HepG2 (cell line): ENCODE measurements around the gene ANXA3. TPM values are rescaled to one million over a fixed set of nuclear protein-coding genes. Genes with fewer than 3 reads are reported as not detected.

Experiments used
- AGO2 ChIP-seq: fragments of 200-400 bp; formaldehyde crosslinking; optimal IDR thresholded peaks from 2 replicates; pipeline ENCODE3; 2017; ENCODE audit warnings: mild to moderate bottlenecking, low read depth, low read length, moderate library complexity
- CHCHD3 ChIP-seq: sonication (generic); formaldehyde crosslinking; IDR thresholded peaks from 2 replicates; pipeline ENCODE4 v1.8.0; 2022; ENCODE audit warnings: mild to moderate bottlenecking, missing genetic modification reagents, moderate library complexity
- HNRNPLL ChIP-seq: fragments of 200-400 bp; formaldehyde crosslinking; IDR thresholded peaks from 2 replicates; pipeline ENCODE4 v1.6.1; 2017; ENCODE audit warnings: mild to moderate bottlenecking, low read depth, low read length; ENCODE audit not compliant: poor library complexity, severe bottlenecking
- JUNB ChIP-seq: sonication (generic); formaldehyde crosslinking; IDR thresholded peaks from 2 replicates; pipeline ENCODE4 v1.8.0; 2022; ENCODE audit warnings: missing genetic modification reagents, mild to moderate bottlenecking, borderline replicate concordance
- KLF11 ChIP-seq: IDR thresholded peaks from 2 replicates; pipeline ENCODE4 v1.6.1; 2016; ENCODE audit warnings: missing compliant biosample characterization
- SOX6 ChIP-seq, 2 experiments: fragments of 450-650 bp in 1 of 2; sonication (generic) in 1 of 2; formaldehyde crosslinking in 1 of 2; IDR thresholded peaks; 2 replicates each; pipeline versions ENCODE4 v1.4.0 to v1.6.1; 2017 to 2020; ENCODE audit warnings: antibody characterized with exemption in 1 of 2, mild to moderate bottlenecking in 1 of 2, missing genetic modification reagents in 1 of 2
- SPEN ChIP-seq: sonication (generic); formaldehyde crosslinking; IDR thresholded peaks from 2 replicates; pipeline ENCODE4 v1.5.1; 2020; ENCODE audit warnings: low read depth, mild to moderate bottlenecking, missing genetic modification reagents
- YEATS4 ChIP-seq: sonication (generic); formaldehyde crosslinking; IDR thresholded peaks from 2 replicates; pipeline ENCODE4 v1.4.0; 2020; ENCODE audit warnings: missing genetic modification reagents, borderline replicate concordance
- ZC3H13 ChIP-seq: sonication (generic); formaldehyde crosslinking; IDR thresholded peaks from 2 replicates; pipeline ENCODE4 v1.8.1; 2023; ENCODE audit warnings: mild to moderate bottlenecking, missing genetic modification reagents, moderate library complexity
- ZFX ChIP-seq: sonication (generic); formaldehyde crosslinking; IDR thresholded peaks from 2 replicates; pipeline ENCODE4 v1.4.0; 2020; ENCODE audit warnings: mild to moderate bottlenecking, low read depth, missing genetic modification reagents, moderate library complexity
- ZNF337 ChIP-seq: sonication (generic); formaldehyde crosslinking; IDR thresholded peaks from 2 replicates; pipeline ENCODE4 v1.5.1; 2020; ENCODE audit warnings: missing genetic modification reagents, low read depth, mild to moderate bottlenecking, borderline replicate concordance
- ZNF816 ChIP-seq: sonication (generic); formaldehyde crosslinking; IDR thresholded peaks from 2 replicates; pipeline ENCODE4 v1.8.0; 2022; ENCODE audit warnings: missing genetic modification reagents, mild to moderate bottlenecking, borderline replicate concordance
- polyA plus RNA-seq, 8 experiments: library from polyadenylated mRNA; depleted of rRNA in 3 of 8; stranded (reverse) in 7 of 8; unstranded in 1 of 8; fragments of >200 nt; fragmentation: Illumina TruSeq in 4 of 8; extraction: Trizol in 4 of 8; gene quantifications; 2 replicates each; pipeline versions ENCODE4 v1.2.1 to v1.2.3, GENCODE V29; 2011 to 2016; ENCODE audit warnings: low read depth in 4 of 8, missing spikeins in 1 of 8, mixed read lengths in 1 of 8; ENCODE audit not compliant: insufficient read depth in 1 of 8
- total RNA-seq, 5 experiments: library from RNA; depleted of rRNA; stranded (reverse); fragments of >200 nt; fragmentation: Illumina TruSeq; extraction: Trizol; gene quantifications; 2 replicates each; pipeline ENCODE4 v1.2.3, GENCODE V29; 2016; ENCODE audit warnings: low read depth in 1 of 5
- TF ChIP-seq, protein P1 (sequence below): sonication (generic); formaldehyde crosslinking; IDR thresholded peaks from 2 replicates; pipeline ENCODE4 v1.8.1; 2023; ENCODE audit warnings: mild to moderate bottlenecking, missing genetic modification reagents
- TF ChIP-seq, protein P2 (sequence below): sonication (generic); formaldehyde crosslinking; IDR thresholded peaks from 2 replicates; pipeline ENCODE4 v1.5.0; 2020; ENCODE audit warnings: mild to moderate bottlenecking, missing genetic modification reagents, borderline replicate concordance
- TF ChIP-seq, protein P3 (sequence below): sonication (generic); formaldehyde crosslinking; IDR thresholded peaks from 2 replicates; pipeline ENCODE4 v1.4.0; 2020; ENCODE audit warnings: missing genetic modification reagents, borderline replicate concordance

Gene ANXA3
- total and polyA plus RNA-seq, 2 of the 13 experiments (the other 11 are each of a cell fraction or from before 2014, with no cell fraction given), result 6.5 to 6.9 TPM

DNA sequence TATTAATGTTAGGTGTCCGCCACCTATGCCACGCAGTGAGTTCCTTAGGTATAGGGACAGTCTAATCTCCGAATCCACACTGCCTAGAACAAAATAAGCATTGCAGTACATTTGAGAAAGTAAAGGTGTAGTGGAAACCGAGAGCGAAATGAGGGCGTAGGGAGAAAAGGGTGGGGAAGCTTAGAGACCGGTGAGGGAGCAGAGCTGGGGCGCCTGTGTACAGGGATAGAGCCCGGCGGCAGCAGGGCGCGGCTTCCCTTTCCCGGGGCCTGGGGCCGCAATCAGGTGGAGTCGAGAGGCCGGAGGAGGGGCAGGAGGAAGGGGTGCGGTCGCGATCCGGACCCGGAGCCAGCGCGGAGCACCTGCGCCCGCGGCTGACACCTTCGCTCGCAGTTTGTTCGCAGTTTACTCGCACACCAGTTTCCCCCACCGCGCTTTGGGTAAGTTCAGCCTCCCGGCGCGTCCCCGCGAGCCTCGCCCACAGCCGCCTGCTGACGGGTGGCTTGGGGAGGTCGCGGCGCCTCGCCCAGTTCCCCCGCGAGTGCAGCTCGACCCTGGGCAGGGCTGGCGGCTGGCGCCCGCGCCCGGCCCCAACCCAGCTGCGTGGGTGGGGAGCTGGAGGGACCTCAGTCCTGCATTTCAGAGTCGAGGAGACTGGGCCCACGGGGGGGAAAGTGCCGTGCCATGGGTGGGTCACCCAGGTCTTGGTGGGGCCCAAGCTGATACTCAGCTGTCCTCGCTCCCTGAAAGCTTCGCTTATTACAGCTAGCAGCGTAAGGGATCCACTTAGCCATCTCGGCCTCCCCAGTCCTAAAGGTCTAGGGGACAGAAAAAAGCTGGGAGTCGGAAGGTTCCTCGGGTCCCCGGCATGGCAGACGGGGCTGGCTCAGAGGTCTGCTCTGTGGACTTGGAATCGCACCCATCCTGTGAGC lies at the start of gene ANXA3 (continued):
- TF ChIP-seq, protein P1, sequence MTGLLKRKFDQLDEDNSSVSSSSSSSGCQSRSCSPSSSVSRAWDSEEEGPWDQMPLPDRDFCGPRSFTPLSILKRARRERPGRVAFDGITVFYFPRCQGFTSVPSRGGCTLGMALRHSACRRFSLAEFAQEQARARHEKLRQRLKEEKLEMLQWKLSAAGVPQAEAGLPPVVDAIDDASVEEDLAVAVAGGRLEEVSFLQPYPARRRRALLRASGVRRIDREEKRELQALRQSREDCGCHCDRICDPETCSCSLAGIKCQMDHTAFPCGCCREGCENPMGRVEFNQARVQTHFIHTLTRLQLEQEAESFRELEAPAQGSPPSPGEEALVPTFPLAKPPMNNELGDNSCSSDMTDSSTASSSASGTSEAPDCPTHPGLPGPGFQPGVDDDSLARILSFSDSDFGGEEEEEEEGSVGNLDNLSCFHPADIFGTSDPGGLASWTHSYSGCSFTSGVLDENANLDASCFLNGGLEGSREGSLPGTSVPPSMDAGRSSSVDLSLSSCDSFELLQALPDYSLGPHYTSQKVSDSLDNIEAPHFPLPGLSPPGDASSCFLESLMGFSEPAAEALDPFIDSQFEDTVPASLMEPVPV (CRISPR knock-in tag), result peak; percentile 56; the same call in 1 of the 2 replicates
- no peak for TF ChIP-seq KLF11
- no peak for TF ChIP-seq JUNB (CRISPR knock-in tag)
- TF ChIP-seq, protein P2, sequence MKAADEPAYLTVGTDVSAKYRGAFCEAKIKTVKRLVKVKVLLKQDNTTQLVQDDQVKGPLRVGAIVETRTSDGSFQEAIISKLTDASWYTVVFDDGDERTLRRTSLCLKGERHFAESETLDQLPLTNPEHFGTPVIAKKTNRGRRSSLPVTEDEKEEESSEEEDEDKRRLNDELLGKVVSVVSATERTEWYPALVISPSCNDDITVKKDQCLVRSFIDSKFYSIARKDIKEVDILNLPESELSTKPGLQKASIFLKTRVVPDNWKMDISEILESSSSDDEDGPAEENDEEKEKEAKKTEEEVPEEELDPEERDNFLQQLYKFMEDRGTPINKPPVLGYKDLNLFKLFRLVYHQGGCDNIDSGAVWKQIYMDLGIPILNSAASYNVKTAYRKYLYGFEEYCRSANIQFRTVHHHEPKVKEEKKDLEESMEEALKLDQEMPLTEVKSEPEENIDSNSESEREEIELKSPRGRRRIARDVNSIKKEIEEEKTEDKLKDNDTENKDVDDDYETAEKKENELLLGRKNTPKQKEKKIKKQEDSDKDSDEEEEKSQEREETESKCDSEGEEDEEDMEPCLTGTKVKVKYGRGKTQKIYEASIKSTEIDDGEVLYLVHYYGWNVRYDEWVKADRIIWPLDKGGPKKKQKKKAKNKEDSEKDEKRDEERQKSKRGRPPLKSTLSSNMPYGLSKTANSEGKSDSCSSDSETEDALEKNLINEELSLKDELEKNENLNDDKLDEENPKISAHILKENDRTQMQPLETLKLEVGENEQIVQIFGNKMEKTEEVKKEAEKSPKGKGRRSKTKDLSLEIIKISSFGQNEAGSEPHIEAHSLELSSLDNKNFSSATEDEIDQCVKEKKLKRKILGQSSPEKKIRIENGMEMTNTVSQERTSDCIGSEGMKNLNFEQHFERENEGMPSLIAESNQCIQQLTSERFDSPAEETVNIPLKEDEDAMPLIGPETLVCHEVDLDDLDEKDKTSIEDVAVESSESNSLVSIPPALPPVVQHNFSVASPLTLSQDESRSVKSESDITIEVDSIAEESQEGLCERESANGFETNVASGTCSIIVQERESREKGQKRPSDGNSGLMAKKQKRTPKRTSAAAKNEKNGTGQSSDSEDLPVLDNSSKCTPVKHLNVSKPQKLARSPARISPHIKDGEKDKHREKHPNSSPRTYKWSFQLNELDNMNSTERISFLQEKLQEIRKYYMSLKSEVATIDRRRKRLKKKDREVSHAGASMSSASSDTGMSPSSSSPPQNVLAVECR (CRISPR knock-in tag), result peak; percentile 45; the same call in 1 of the 2 replicates
- peak; percentile 42; the same call in 1 of the 2 replicates for TF ChIP-seq YEATS4 (CRISPR knock-in tag)
- no peak for TF ChIP-seq ZC3H13 (CRISPR knock-in tag)
- TF ChIP-seq SPEN (CRISPR knock-in tag), result 0 out of 2 replicates have a peak, but pooled peaks have one; percentile 26
- peak; percentile 33 for TF ChIP-seq AGO2
- TF ChIP-seq ZFX (CRISPR knock-in tag), result peak; percentile 39; the same call in 1 of the 2 replicates
- no peak for TF ChIP-seq ZNF337 (CRISPR knock-in tag)
- no peak for TF ChIP-seq CHCHD3 (CRISPR knock-in tag)
- no peak for TF ChIP-seq SOX6 (IDR thresholded peaks at IDR 0.05)
- no peak for TF ChIP-seq SOX6 (CRISPR knock-in tag; IDR thresholded peaks at IDR 0.05)
- TF ChIP-seq HNRNPLL, result peak; percentile 59
- TF ChIP-seq, protein P3, sequence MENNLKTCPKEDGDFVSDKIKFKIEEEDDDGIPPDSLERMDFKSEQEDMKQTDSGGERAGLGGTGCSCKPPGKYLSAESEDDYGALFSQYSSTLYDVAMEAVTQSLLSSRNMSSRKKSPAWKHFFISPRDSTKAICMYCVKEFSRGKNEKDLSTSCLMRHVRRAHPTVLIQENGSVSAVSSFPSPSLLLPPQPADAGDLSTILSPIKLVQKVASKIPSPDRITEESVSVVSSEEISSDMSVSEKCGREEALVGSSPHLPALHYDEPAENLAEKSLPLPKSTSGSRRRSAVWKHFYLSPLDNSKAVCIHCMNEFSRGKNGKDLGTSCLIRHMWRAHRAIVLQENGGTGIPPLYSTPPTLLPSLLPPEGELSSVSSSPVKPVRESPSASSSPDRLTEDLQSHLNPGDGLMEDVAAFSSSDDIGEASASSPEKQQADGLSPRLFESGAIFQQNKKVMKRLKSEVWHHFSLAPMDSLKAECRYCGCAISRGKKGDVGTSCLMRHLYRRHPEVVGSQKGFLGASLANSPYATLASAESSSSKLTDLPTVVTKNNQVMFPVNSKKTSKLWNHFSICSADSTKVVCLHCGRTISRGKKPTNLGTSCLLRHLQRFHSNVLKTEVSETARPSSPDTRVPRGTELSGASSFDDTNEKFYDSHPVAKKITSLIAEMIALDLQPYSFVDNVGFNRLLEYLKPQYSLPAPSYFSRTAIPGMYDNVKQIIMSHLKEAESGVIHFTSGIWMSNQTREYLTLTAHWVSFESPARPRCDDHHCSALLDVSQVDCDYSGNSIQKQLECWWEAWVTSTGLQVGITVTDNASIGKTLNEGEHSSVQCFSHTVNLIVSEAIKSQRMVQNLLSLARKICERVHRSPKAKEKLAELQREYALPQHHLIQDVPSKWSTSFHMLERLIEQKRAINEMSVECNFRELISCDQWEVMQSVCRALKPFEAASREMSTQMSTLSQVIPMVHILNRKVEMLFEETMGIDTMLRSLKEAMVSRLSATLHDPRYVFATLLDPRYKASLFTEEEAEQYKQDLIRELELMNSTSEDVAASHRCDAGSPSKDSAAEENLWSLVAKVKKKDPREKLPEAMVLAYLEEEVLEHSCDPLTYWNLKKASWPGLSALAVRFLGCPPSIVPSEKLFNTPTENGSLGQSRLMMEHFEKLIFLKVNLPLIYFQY, result 0 out of 2 replicates have a peak, but pooled peaks have one; percentile 42
- TF ChIP-seq ZNF816 (CRISPR knock-in tag), result no peak
